Measurements from ENCODE around the gene PLEKHM3. TPM values are rescaled to one million over a fixed set of nuclear protein-coding genes. Genes with fewer than 3 reads are reported as not detected.
A peak's percentile ranks its signal among the peaks of the same experiment; 100 is the strongest.

Gene PLEKHM3, protein sequence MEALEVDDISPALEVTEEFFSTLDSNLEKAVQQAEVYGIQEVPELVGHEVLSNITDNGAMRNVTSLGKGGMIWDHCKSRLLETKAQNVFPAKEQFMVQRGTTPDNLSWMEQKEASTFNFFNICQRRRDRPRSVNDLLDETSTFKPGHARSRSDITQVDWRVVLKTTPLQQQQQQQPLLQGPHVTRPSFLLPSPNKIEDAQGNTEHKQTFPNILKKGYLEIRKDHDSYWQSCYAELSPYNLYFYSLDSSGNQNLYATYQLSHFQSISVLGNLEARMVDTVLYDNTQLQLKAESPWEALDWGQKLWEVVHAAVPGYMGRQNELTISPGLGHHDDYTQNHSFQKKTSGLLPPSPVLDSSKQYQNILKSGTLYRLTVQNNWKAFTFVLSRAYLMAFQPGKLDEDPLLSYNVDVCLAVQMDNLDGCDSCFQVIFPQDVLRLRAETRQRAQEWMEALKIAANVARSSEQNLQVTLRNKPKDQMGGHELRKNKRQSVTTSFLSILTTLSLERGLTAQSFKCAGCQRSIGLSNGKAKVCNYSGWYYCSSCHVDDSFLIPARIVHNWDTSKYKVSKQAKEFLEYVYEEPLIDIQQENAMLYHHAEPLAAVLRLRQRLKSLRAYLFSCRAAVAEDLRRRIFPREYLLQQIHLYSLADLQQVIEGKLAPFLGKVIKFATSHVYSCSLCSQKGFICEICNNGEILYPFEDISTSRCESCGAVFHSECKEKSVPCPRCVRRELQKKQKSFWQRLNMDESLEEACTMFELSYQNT
- total RNA-seq (2022) (8.8 and 9.3 TPM in 2 replicates), Bru-seq, nascent RNA (percentile 65 among the genes with signal in this experiment), BruChase-seq, experiment 1, labeled RNA remaining after a 2-hour chase (percentile 56 among the genes with signal in this experiment), BruChase-seq, experiment 2, labeled RNA remaining after a 6-hour chase (percentile 46 among the genes with signal in this experiment)
- long read RNA-seq, partial matches to known transcripts = 3 of 8 reads
- long read RNA-seq, other reads (novel, unspliced or antisense) = 5 of 8 reads

DNA sequence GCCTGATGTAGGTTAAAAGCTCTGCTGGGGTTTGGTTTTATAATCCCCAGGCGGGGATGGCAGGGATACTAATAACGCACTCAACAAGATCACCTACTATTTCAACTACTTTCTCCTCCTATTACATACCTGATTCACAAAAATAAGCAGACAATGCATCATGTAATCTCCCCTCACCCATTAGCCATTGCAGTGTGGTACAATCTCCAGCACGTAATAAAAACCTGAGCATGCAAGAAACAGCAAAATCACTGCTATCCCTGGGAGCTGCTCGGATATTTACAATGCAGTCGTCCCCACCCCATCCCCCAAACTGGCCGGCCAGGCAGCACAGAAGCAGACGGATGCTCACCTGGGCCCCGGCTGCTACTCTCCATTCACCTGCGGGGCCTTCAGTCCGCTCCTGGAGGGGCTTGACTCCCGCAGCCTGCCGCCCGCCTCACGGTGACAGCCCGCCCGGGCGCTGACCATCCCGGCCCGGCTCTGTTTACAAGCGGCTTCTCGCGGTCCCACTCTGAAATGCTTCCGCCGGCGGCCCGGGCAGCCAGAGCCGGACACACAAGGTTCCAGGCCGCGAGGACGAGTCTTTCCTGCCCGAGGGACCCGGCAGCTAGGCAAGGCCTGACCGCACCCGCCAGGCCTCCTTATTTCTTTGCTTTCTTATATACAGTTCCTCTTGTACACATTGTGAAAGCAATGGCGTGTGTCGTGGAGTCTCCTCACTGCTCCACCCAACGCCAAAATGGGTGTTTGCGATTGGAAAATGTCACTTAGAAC is at the start of gene PLEKHM3:
PLEKHM3 (minus strand) TSS at position 491 of the 777 bp plus-strand sequence. CDS start 23,888 bp downstream, outside the sequence.
- H3K9me3 ChIP-seq = no peaks in the 10 kb centered on the region
- H3K36me3 ChIP-seq (ENCODE audit: control insufficient read depth, insufficient read depth, low read length) = no peaks in the 10 kb centered on the region
- Mint-ChIP-seq H3K4me1 (ENCODE audit: low read depth, unreplicated experiment) (no peaks in the 10 kb centered on the region), H3K4me3 (ENCODE audit: unreplicated experiment) (peak within 1 kb of the TSS; percentile 79), H3K9me3 (ENCODE audit: unreplicated experiment) (no peaks in the 10 kb centered on the region), H3K36me3 (ENCODE audit: insufficient read depth, unreplicated experiment) (no peaks in the 10 kb centered on the region), H3K27ac (ENCODE audit: unreplicated experiment) (peak within 1 kb of the TSS; percentile 80), H3K27me3 (ENCODE audit: insufficient read depth, unreplicated experiment) (no peaks in the 10 kb centered on the region)
- peaks cover 10% of the 10 kb centered on the region for H3K4me1 ChIP-seq
- no peaks in the 10 kb centered on the region for H3K27me3 ChIP-seq (replicated peaks; ENCODE audit: control insufficient read depth, insufficient read depth, low read length)
- intact Hi-C loops (cut with micrococcal nuclease; ENCODE audit: unreplicated experiment) = no loop called here
- POLR2A ChIA-PET = interaction anchor here (0.9 kb wide), 1 partner anchor 10 kb away, joined by 3 read pairs; no protein-coding TSS in a partner anchor
- TF ChIP-seq, protein P1, sequence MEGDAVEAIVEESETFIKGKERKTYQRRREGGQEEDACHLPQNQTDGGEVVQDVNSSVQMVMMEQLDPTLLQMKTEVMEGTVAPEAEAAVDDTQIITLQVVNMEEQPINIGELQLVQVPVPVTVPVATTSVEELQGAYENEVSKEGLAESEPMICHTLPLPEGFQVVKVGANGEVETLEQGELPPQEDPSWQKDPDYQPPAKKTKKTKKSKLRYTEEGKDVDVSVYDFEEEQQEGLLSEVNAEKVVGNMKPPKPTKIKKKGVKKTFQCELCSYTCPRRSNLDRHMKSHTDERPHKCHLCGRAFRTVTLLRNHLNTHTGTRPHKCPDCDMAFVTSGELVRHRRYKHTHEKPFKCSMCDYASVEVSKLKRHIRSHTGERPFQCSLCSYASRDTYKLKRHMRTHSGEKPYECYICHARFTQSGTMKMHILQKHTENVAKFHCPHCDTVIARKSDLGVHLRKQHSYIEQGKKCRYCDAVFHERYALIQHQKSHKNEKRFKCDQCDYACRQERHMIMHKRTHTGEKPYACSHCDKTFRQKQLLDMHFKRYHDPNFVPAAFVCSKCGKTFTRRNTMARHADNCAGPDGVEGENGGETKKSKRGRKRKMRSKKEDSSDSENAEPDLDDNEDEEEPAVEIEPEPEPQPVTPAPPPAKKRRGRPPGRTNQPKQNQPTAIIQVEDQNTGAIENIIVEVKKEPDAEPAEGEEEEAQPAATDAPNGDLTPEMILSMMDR (IDR thresholded peaks at IDR 0.05; ENCODE audit: insufficient read depth in 1 of 2, low read depth in 1 of 2, low read length in 1 of 2, severe bottlenecking in 1 of 2, unreplicated experiment in 1 of 2) = no peak
- TSS peak; percentile 72 for BruUV-seq (replicated peaks)
- CTCF ChIA-PET = interaction anchor here (0.6 to 1.9 kb wide), 2 partner anchors 15 to 100 kb away, joined by 3 to 9 read pairs; no protein-coding TSS in a partner anchor
- peak within 1 kb of the TSS; percentile 83 for H3K4me3 ChIP-seq (ENCODE audit: low read depth, low read length)
- peak; percentile 85 to 91 for DNase-seq

DNA sequence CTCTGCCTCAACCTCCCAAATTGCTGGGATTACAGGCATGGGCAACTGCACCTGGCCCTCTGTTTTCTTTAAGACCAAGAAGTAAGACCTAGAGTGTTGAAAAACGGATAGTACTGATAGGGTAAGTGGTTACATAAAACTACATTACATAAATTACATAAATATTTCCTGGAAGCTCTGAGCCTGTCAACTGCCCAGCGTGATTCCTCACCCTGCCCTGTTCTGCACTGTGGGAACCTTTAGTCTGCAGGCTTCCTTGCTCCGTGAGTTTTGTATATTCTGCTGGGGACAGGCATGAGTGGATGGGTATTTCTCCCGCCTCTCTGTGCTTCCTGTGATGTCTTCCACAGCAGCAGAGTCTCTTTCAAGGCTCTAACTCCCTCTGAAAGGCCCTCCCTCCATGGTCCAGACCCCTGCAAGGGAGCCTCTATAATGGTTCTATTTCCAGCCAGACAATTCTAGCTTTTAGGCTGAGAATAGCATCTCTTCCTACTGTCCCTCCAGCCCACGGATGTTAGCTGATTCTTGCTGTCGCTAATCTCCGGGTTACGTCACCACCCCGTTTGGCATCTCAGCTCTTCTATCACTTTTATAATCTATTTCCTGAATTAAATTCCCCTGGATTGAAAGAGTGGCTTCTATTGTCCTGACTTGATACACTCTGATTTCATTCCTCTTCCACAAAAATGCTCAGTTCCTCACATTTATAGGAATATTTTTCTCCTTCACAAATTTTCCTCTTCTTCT is 49.5 kb upstream of the PLEKHM3 start:
- no TSS peak for BruUV-seq (replicated peaks)
- Mint-ChIP-seq H3K4me1 (ENCODE audit: low read depth, unreplicated experiment) (peaks cover 18% of the 10 kb centered on the region), H3K36me3 (ENCODE audit: insufficient read depth, unreplicated experiment) (no peaks in the 10 kb centered on the region), H3K27ac (ENCODE audit: unreplicated experiment) (no peak overlapping the region), H3K9me3 (ENCODE audit: unreplicated experiment) (peaks cover 6% of the 10 kb centered on the region), H3K27me3 (ENCODE audit: insufficient read depth, unreplicated experiment) (no peaks in the 10 kb centered on the region), H3K4me3 (ENCODE audit: unreplicated experiment) (no peak overlapping the region)
- CTCF ChIA-PET = interaction anchor here (0.9 kb wide), 1 partner anchor 329 kb away, joined by 5 read pairs; no protein-coding TSS in a partner anchor
- no peak for DNase-seq
- TF ChIP-seq, protein P1 (IDR thresholded peaks at IDR 0.05; ENCODE audit: insufficient read depth in 1 of 2, low read depth in 1 of 2, low read length in 1 of 2, severe bottlenecking in 1 of 2, unreplicated experiment in 1 of 2) = no peak
- Histone ChIP-seq H3K9me3 (no peaks in the 10 kb centered on the region; the same call in 1 of the 2 replicates), H3K4me1 (0 out of 2 replicates have a peak, but pooled peaks cover 5% of the 10 kb centered on the region), H3K27me3 (replicated peaks; ENCODE audit: control insufficient read depth, insufficient read depth, low read length) (no peaks in the 10 kb centered on the region), H3K4me3 (ENCODE audit: low read depth, low read length) (no peak overlapping the region), H3K36me3 (ENCODE audit: control insufficient read depth, insufficient read depth, low read length) (no peaks in the 10 kb centered on the region)
- POLR2A ChIA-PET = no interaction called here
- intact Hi-C loops (cut with micrococcal nuclease; ENCODE audit: unreplicated experiment) = loop anchor here (10.0 kb wide), 1 partner anchor 450 kb away; the partner anchor contains the start of gene METTL21A
